ENCODE results near the gene DLK1.

DLK1 gene

DNA sequence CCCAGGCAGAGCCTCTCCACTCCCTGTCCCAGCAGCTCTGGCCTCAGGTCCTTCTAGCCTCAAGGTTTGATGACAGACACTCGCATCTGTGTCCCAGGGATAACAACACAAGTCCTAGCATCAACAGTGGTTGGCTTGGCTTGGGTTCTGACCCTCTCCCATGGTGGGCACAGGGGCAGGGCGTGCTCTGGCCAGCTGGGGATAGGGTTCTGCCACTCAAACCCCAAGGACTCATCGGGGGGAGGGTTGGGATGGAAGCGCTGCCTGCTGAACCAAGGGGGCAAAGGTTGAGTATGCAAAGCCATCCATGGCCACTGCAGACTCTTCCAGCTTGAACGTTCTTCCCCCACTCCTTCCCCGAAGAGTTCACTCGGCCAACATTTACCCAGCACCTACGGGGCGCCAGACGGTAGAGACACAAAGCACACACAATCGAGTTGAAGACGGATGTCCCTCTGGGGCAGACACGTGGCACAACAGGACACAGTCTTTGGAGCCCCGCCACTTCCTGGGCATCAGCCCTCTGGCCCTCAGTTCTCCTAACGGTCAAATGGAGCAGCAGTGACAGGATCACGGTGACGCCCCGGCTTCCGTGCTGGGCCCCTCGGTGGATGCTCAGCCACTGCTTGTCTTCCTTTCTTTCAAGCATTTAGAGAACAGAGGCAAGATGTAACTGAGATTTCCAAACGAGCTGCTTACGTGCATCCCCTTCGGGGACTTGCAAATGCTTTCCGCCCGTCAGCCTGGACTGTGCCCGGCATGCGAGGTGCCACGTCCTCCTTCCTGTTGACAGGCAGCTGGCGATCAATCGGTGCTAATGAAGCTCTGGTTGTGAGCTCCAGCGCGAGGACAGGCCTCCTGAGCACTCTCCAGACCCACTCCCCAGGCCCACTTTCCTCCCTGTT lies 42.6 kb downstream of the DLK1 start:
- Histone ChIP-seq H3K36me3 (ENCODE audit: control insufficient read depth, insufficient read depth, low read length) (no peaks in the 10 kb centered on the region), H3K9me3 (ENCODE audit: control insufficient read depth, low read length) (no peaks in the 10 kb centered on the region), H3K27ac (ENCODE audit: insufficient read depth, low read depth, low read length, poor library complexity, severe bottlenecking) (no peak overlapping the region), H3K4me1 (ENCODE audit: control insufficient read depth, insufficient read depth, low read length) (peaks cover 16% of the 10 kb centered on the region), H3K27me3 (ENCODE audit: control insufficient read depth, insufficient read depth, low read length, poor library complexity, severe bottlenecking) (no peaks in the 10 kb centered on the region), H3K4me3 (ENCODE audit: insufficient read depth, low read depth, low read length) (no peak overlapping the region)
- 95% methylated on average over 32 of the region's 32 CpGs for WGBS, 2 experiments

DNA sequence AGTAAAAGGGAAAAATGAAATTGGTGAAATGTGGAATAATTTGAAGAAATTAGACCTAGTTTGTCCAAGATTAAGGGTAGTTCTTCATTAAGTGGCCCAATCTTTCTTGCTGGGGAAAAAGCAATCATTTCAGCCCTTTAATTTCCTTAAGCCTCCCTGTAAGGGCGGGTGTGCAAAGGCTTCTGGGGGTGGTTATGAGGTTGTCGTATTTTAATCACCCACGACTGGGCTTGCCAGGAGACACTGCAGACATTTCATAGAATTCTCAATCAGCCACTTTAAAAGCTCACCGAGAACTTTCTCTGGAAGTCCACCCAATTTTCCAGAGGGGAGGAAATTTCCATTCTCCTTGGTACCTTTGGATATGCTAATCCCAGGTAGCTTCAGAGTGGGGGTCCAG lies 43.4 kb downstream of the DLK1 start:
- no peaks in the 10 kb centered on the region for H3K27me3 ChIP-seq (ENCODE audit: control insufficient read depth, insufficient read depth, low read length, poor library complexity, severe bottlenecking)
- WGBS, 2 experiments = 94 to 98% methylated on average over 3 to 4 of the region's 4 CpGs

GRCh38 chr14:100770605-100771120 lies 44.0 kb downstream of the DLK1 start:
- H3K4me3 ChIP-seq (ENCODE audit: insufficient read depth, low read depth, low read length) = no peak overlapping the region
- WGBS, 2 experiments = 94 to 95% methylated on average over 3 to 5 of the region's 5 CpGs
- H3K27me3 ChIP-seq (ENCODE audit: control insufficient read depth, insufficient read depth, low read length, poor library complexity, severe bottlenecking) = no peaks in the 10 kb centered on the region
- no peaks in the 10 kb centered on the region for H3K9me3 ChIP-seq (ENCODE audit: control insufficient read depth, low read length)
- peaks cover 2% of the 10 kb centered on the region for H3K4me1 ChIP-seq (ENCODE audit: control insufficient read depth, insufficient read depth, low read length)
- no peaks in the 10 kb centered on the region for H3K36me3 ChIP-seq (ENCODE audit: control insufficient read depth, insufficient read depth, low read length)
- no peak overlapping the region for H3K27ac ChIP-seq (ENCODE audit: insufficient read depth, low read depth, low read length, poor library complexity, severe bottlenecking)

More for the DNA sequence above, 43.4 kb downstream of the DLK1 start:
- H3K36me3 ChIP-seq (ENCODE audit: control insufficient read depth, insufficient read depth, low read length) = no peaks in the 10 kb centered on the region
- H3K4me3 ChIP-seq (ENCODE audit: insufficient read depth, low read depth, low read length) = no peak overlapping the region
- H3K9me3 ChIP-seq (ENCODE audit: control insufficient read depth, low read length) = no peaks in the 10 kb centered on the region
- peaks cover 9% of the 10 kb centered on the region for H3K4me1 ChIP-seq (ENCODE audit: control insufficient read depth, insufficient read depth, low read length)
- H3K27ac ChIP-seq (ENCODE audit: insufficient read depth, low read depth, low read length, poor library complexity, severe bottlenecking) = no peak overlapping the region

DNA sequence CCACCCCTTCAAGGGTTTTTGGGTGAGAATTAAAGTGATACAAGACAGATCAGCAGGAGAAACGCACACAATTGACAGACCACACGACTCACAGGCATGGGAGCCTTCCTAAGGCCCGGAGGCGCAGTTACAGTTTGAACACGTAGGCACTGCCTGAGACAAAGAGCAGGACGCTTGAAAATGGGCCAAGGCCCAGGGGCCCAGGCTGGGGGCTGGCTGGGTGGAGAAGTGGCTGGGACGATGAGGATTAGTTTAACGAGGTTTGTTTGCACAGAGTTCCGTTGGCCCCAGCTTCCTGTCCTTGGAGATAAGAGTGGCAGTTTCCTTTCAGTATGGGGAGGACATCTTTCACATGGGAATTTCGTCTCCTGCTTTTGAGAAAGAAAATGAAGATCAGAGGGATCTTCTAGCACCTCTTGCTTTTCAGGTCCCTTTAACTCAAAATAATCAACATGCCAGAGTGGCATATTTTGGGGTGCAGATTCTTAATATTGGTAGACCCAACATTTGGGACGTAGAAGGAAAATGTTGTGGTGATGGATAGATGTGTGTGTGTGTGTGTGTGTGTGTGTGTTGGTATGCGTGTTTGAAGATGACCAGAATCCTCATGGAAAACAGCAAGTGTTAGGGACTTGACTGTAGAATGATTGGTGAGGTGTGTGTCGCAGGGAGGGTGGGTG lies 44.6 kb downstream of the DLK1 start:
- H3K27ac ChIP-seq (ENCODE audit: insufficient read depth, low read depth, low read length, poor library complexity, severe bottlenecking) = no peak overlapping the region
- H3K27me3 ChIP-seq (ENCODE audit: control insufficient read depth, insufficient read depth, low read length, poor library complexity, severe bottlenecking) = no peaks in the 10 kb centered on the region
- no peaks in the 10 kb centered on the region for H3K4me1 ChIP-seq (ENCODE audit: control insufficient read depth, insufficient read depth, low read length)
- H3K36me3 ChIP-seq (ENCODE audit: control insufficient read depth, insufficient read depth, low read length) = no peaks in the 10 kb centered on the region
- H3K9me3 ChIP-seq (ENCODE audit: control insufficient read depth, low read length) = no peaks in the 10 kb centered on the region
- 84 to 88% methylated on average over 13 of the region's 13 CpGs for WGBS, 2 experiments
- no peak overlapping the region for H3K4me3 ChIP-seq (ENCODE audit: insufficient read depth, low read depth, low read length)

DNA sequence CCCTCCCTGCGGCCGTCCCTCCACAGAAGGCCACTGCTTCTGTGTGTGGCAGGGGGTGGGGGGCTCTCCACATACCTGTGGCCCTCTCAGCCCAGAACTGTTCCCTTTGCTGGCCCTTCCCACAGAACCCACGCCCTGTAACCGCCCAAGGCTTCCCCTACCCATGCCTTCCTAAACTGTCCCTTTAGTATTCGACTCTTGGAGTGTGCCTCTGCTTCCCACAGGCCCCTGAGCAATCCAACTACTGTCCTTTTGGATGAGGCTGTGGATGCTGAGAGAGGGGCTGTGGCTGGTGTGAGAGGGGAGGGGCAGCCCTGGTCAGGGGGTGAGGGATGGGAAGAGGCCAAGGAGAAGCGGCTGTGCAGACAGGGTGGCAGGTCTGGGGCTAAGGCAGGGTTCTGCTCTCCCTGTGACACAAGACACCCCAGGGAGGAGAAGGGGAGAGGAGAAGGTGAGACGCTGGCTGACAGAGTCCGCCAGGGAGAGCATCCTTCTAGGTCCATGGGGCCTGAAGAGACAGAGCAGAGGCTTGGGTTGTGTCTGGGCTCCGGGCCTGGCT lies 46.0 kb downstream of the DLK1 start:
- H3K36me3 ChIP-seq (ENCODE audit: control insufficient read depth, insufficient read depth, low read length) = no peaks in the 10 kb centered on the region
- H3K27ac ChIP-seq (ENCODE audit: insufficient read depth, low read depth, low read length, poor library complexity, severe bottlenecking) = no peak overlapping the region
- H3K27me3 ChIP-seq (ENCODE audit: control insufficient read depth, insufficient read depth, low read length, poor library complexity, severe bottlenecking) = no peaks in the 10 kb centered on the region
- no peaks in the 10 kb centered on the region for H3K4me1 ChIP-seq (ENCODE audit: control insufficient read depth, insufficient read depth, low read length)
- 89 to 91% methylated on average over 9 of the region's 9 CpGs for WGBS, 2 experiments
- H3K4me3 ChIP-seq (ENCODE audit: insufficient read depth, low read depth, low read length) = no peak overlapping the region
- no peaks in the 10 kb centered on the region for H3K9me3 ChIP-seq (ENCODE audit: control insufficient read depth, low read length)

GRCh38 chr14:100773331-100774163 lies 46.9 kb downstream of the DLK1 start:
- WGBS, 2 experiments = 95% methylated on average over 16 of the region's 16 CpGs
- no peaks in the 10 kb centered on the region for H3K36me3 ChIP-seq (ENCODE audit: control insufficient read depth, insufficient read depth, low read length)
- no peaks in the 10 kb centered on the region for H3K4me1 ChIP-seq (ENCODE audit: control insufficient read depth, insufficient read depth, low read length)
- no peaks in the 10 kb centered on the region for H3K9me3 ChIP-seq (ENCODE audit: control insufficient read depth, low read length)
- no peaks in the 10 kb centered on the region for H3K27me3 ChIP-seq (ENCODE audit: control insufficient read depth, insufficient read depth, low read length, poor library complexity, severe bottlenecking)
- no peak overlapping the region for H3K27ac ChIP-seq (ENCODE audit: insufficient read depth, low read depth, low read length, poor library complexity, severe bottlenecking)
- H3K4me3 ChIP-seq (ENCODE audit: insufficient read depth, low read depth, low read length) = no peak overlapping the region

DNA sequence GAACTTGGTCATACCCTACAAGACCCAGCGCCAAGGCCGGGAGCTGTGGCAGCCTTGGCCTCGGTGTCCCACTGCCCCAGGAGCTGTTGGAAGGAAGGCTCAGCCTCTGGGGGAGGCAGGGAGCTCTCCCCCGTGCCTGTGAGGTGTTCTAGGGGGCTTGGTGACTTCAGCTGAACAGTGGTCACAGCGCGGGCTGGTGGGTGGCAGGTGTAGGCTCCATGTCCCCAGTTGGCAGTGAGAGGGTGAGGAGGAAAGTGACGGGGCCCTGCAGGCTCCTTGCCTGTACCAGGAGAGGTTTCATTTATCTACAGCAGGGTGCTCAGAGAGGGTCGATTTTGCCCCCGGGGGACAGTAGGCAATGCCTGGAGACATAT lies 47.5 kb downstream of the DLK1 start:
- WGBS, 2 experiments = 94% methylated on average over 7 to 9 of the region's 9 CpGs
- H3K27ac ChIP-seq (ENCODE audit: insufficient read depth, low read depth, low read length, poor library complexity, severe bottlenecking) = no peak overlapping the region

DNA sequence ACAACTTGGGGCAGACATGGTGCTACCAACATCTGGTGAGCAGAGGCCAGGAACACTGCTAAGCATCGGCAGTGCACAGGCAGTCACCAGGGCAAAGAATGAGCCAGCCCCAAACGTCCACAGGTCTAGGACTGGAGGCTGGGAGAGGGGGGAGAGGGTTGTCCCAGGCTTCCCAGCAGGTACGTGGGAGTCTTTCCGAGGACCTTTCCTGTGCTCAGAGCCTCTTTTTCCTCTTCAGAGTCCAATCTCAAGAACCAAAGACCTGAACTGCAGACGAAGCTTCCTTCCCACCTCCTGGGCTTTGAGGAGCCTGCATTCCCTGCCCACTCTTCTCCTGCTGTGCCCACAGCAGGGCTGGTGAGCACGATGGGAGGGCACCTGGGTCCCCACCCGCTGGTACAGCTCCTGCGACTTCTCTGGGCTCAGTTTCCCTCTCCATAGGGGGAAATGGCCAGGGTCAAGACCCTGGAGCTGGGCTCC lies 48.7 kb downstream of the DLK1 start:
- H3K27ac ChIP-seq (ENCODE audit: insufficient read depth, low read depth, low read length, poor library complexity, severe bottlenecking) = no peak overlapping the region
- no peaks in the 10 kb centered on the region for H3K27me3 ChIP-seq (ENCODE audit: control insufficient read depth, insufficient read depth, low read length, poor library complexity, severe bottlenecking)
- no peak overlapping the region for H3K4me3 ChIP-seq (ENCODE audit: insufficient read depth, low read depth, low read length)
- H3K4me1 ChIP-seq (ENCODE audit: control insufficient read depth, insufficient read depth, low read length) = no peaks in the 10 kb centered on the region
- no peaks in the 10 kb centered on the region for H3K36me3 ChIP-seq (ENCODE audit: control insufficient read depth, insufficient read depth, low read length)
- H3K9me3 ChIP-seq (ENCODE audit: control insufficient read depth, low read length) = no peaks in the 10 kb centered on the region
- WGBS, 2 experiments = 84% methylated on average over 8 of the region's 8 CpGs

More for the DNA sequence above, 47.5 kb downstream of the DLK1 start:
- H3K4me3 ChIP-seq (ENCODE audit: insufficient read depth, low read depth, low read length) = no peak overlapping the region
- no peaks in the 10 kb centered on the region for H3K27me3 ChIP-seq (ENCODE audit: control insufficient read depth, insufficient read depth, low read length, poor library complexity, severe bottlenecking)
- no peaks in the 10 kb centered on the region for H3K9me3 ChIP-seq (ENCODE audit: control insufficient read depth, low read length)
- no peaks in the 10 kb centered on the region for H3K36me3 ChIP-seq (ENCODE audit: control insufficient read depth, insufficient read depth, low read length)
- no peaks in the 10 kb centered on the region for H3K4me1 ChIP-seq (ENCODE audit: control insufficient read depth, insufficient read depth, low read length)

DNA sequence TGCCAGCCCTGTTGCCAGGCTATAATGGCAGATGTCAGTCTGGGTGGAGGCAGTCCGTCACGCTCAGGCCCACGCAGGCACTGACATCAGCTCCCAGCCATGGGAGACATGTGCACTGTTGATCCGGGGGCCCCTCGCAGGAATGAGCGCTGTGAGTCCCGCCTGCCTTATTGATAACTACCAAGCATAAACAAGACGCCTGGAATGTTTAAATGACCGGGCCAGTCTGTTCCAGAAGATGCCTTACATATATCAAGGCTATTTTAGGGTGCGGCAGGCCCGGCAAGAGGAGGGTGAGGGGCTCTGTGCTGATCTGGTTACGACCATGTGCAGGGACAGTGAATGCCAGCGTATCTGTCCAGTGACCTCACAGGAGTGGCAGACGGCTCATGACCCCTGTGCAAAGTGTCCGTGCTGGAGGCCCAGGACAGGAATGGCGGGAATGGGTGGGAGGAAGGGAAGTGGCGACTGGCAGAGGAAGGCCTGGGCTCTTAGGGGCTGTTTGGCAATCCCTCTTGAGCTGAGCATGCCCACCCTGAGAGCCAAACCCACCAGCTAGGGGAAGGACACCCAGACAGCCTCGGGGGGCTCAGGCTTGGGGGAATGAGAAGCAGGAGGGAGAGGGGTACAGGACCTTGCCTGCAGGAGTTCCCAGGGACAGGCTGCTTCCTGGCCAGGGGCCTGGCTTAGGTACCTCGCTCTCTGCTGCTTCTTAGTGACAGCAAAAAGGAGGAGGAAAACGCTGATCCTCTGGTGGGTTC lies 49.3 kb downstream of the DLK1 start:
- 93 to 94% methylated on average over 20 of the region's 20 CpGs for WGBS, 2 experiments
- Histone ChIP-seq H3K36me3 (ENCODE audit: control insufficient read depth, insufficient read depth, low read length) (no peaks in the 10 kb centered on the region), H3K4me1 (ENCODE audit: control insufficient read depth, insufficient read depth, low read length) (no peaks in the 10 kb centered on the region), H3K4me3 (ENCODE audit: insufficient read depth, low read depth, low read length) (no peak overlapping the region), H3K27me3 (ENCODE audit: control insufficient read depth, insufficient read depth, low read length, poor library complexity, severe bottlenecking) (no peaks in the 10 kb centered on the region), H3K27ac (ENCODE audit: insufficient read depth, low read depth, low read length, poor library complexity, severe bottlenecking) (no peak overlapping the region), H3K9me3 (ENCODE audit: control insufficient read depth, low read length) (no peaks in the 10 kb centered on the region)
